IMR-90 (cell line): ENCODE data around the gene SH2B2. TPM values are rescaled to one million over a fixed set of nuclear protein-coding genes. Genes with fewer than 3 reads are reported as not detected.

Experiments
- ATAC-seq: fragments of 200-7000 bp; cut with Tn5 transposase; 2 replicates; pipeline ENCODE4 v1.9.1; 2020; ENCODE audit warnings: low read depth, mild to moderate bottlenecking, moderate library complexity
- BruUV-seq: library from RNA; stranded (reverse); fragments of 400-500 nt; replicated peaks from 2 replicates; lab custom pipeline; 2021; lab: Mats Ljungman, UMichigan
- CTCF ChIA-PET: fragments of 300-600 bp; formaldehyde crosslinking; extraction: SDS; loops from one replicate; lab custom pipeline; 2021; ENCODE audit warnings: antibody characterized with exemption; lab: Yijun Ruan, JAX
- POLR2A ChIA-PET: fragments of 300-600 bp; sonication (Branson Sonifier 250); formaldehyde crosslinking; loops from one replicate; lab custom pipeline; 2022; ENCODE audit warnings: antibody characterized with exemption; ENCODE audit not compliant: unreplicated experiment; lab: Charles Lee
- DNase-seq: peaks from one replicate; pipeline ENCODE4 v3.0.0; 2013
- H2AFZ ChIP-seq: replicated peaks from 2 replicates; pipeline ENCODE3; 2013; ENCODE audit warnings: low read length, mild to moderate bottlenecking; ENCODE audit not compliant: poor library complexity
- H2AK5ac ChIP-seq: 2 replicates; pipeline ENCODE4 v1.6.1; 2013; ENCODE audit warnings: low read depth, low read length, inconsistent platforms
- H2AK9ac ChIP-seq: replicated peaks from 2 replicates; pipeline ENCODE3; 2013; ENCODE audit warnings: mild to moderate bottlenecking, low read depth, low read length, moderate library complexity; ENCODE audit not compliant: poor library complexity
- H2BK120ac ChIP-seq: 2 replicates; pipeline ENCODE4 v1.6.1; 2013; ENCODE audit warnings: low read depth, low read length, inconsistent platforms
- H2BK15ac ChIP-seq: 3 replicates; pipeline ENCODE4 v1.6.1; 2013; ENCODE audit warnings: low read depth, low read length, inconsistent platforms
- H2BK20ac ChIP-seq: 2 replicates; pipeline ENCODE4 v1.6.1; 2013; ENCODE audit warnings: low read depth, mild to moderate bottlenecking, inconsistent platforms, low read length, moderate library complexity
- H2BK5ac ChIP-seq: 2 replicates; pipeline ENCODE4 v1.6.1; 2013; ENCODE audit warnings: mild to moderate bottlenecking, low read depth, low read length, inconsistent platforms; ENCODE audit not compliant: poor library complexity, severe bottlenecking
- H3K14ac ChIP-seq: replicated peaks from 2 replicates; pipeline ENCODE4 v1.6.1; 2013; ENCODE audit warnings: low read depth, low read length, inconsistent platforms
- H3K18ac ChIP-seq: 2 replicates; pipeline ENCODE4 v1.6.1; 2013; ENCODE audit warnings: low read depth, low read length, control low read depth
- H3K23ac ChIP-seq: 2 replicates; pipeline ENCODE4 v1.6.1; 2013; ENCODE audit warnings: low read depth, low read length, inconsistent platforms
- H3K27ac ChIP-seq: 2 replicates; pipeline ENCODE4 v1.5.1; 2013; ENCODE audit warnings: mild to moderate bottlenecking, control low read depth, low read length; ENCODE audit not compliant: insufficient read depth
- H3K27me3 ChIP-seq: 2 replicates; pipeline ENCODE4 v1.6.1; 2013; ENCODE audit warnings: low read length; ENCODE audit not compliant: control insufficient read depth, insufficient read depth
- H3K36me3 ChIP-seq: 2 replicates; pipeline ENCODE4 v1.6.1; 2013; ENCODE audit warnings: low read length, mixed read lengths; ENCODE audit not compliant: control insufficient read depth, insufficient read depth
- H3K4ac ChIP-seq: 2 replicates; pipeline ENCODE4 v1.6.1; 2013; ENCODE audit warnings: low read depth, low read length, inconsistent platforms
- H3K4me1 ChIP-seq: 2 replicates; pipeline ENCODE4 v1.6.1; 2013; ENCODE audit warnings: low read length, mixed read lengths; ENCODE audit not compliant: control insufficient read depth, insufficient read depth
- H3K4me2 ChIP-seq: 2 replicates; pipeline ENCODE4 v1.6.1; 2013; ENCODE audit warnings: low read depth, mild to moderate bottlenecking, control low read depth, low read length, moderate library complexity
- H3K4me3 ChIP-seq: 2 replicates; pipeline ENCODE4 v1.5.1; 2013; ENCODE audit warnings: low read depth, mild to moderate bottlenecking, control low read depth, low read length, moderate library complexity; ENCODE audit not compliant: insufficient read depth
- H3K56ac ChIP-seq: 2 replicates; pipeline ENCODE4 v1.6.1; 2013; ENCODE audit warnings: low read length, inconsistent platforms; ENCODE audit not compliant: insufficient read depth; ENCODE audit errors: extremely low read depth
- H3K79me1 ChIP-seq, 2 experiments: 2 replicates each; pipeline ENCODE4 v1.6.1; 2013; ENCODE audit warnings: low read length in 2 of 2, inconsistent platforms in 1 of 2, low read depth in 1 of 2
- H3K9ac ChIP-seq: 2 replicates; pipeline ENCODE4 v1.6.1; 2013; ENCODE audit warnings: low read depth, low read length, control low read depth
- H3K9me1 ChIP-seq: 2 replicates; pipeline ENCODE4 v1.6.1; 2013; ENCODE audit warnings: low read length, inconsistent platforms; ENCODE audit not compliant: insufficient read depth
- H3K9me3 ChIP-seq: 2 replicates; pipeline ENCODE4 v1.6.1; 2013; ENCODE audit warnings: low read length; ENCODE audit not compliant: control insufficient read depth, insufficient read depth
- H4K20me1 ChIP-seq: 2 replicates; pipeline ENCODE4 v1.6.1; 2013; ENCODE audit warnings: low read length, inconsistent platforms; ENCODE audit not compliant: insufficient read depth
- H4K5ac ChIP-seq: 2 replicates; pipeline ENCODE4 v1.6.1; 2013; ENCODE audit warnings: mild to moderate bottlenecking, low read depth, low read length, control low read depth
- H4K8ac ChIP-seq, 2 experiments: 2 replicates each; pipeline ENCODE4 v1.6.1; 2013; ENCODE audit warnings: low read depth in 2 of 2, low read length in 2 of 2, control low read depth in 1 of 2, inconsistent platforms in 1 of 2
- H4K91ac ChIP-seq: 2 replicates; pipeline ENCODE4 v1.6.1; 2013; ENCODE audit warnings: low read depth, low read length, inconsistent platforms; ENCODE audit not compliant: insufficient read depth
- BHLHE40 ChIP-seq: fragments of 150-350 bp; IDR thresholded peaks from 2 replicates; pipeline ENCODE4 v1.6.1; 2016; ENCODE audit warnings: mild to moderate bottlenecking, low read depth, low read length
- CTCF ChIP-seq: conservative IDR thresholded peaks from 2 replicates; pipeline ENCODE4 v1.5.1; 2012; ENCODE audit warnings: mild to moderate bottlenecking, low read depth, low read length, improper control_type of control experiment
- FOS ChIP-seq: fragments of 150-350 bp; IDR thresholded peaks from 2 replicates; pipeline ENCODE4 v1.6.1; 2016; ENCODE audit warnings: low read depth, low read length
- MXI1 ChIP-seq: IDR thresholded peaks from 2 replicates; pipeline ENCODE4 v1.6.1; 2012; ENCODE audit warnings: low read depth, mild to moderate bottlenecking, low read length, moderate library complexity, borderline replicate concordance
- POLR2A ChIP-seq: IDR thresholded peaks from 2 replicates; pipeline ENCODE4 v1.6.1; 2012; ENCODE audit warnings: mild to moderate bottlenecking, low read depth, low read length
- RCOR1 ChIP-seq: IDR thresholded peaks from 2 replicates; pipeline ENCODE4 v1.6.1; 2012; ENCODE audit warnings: mild to moderate bottlenecking, low read length, improper control_type of control experiment; ENCODE audit not compliant: insufficient replicate concordance
- WGBS, 2 experiments: methylation state at CpG; one replicate each; pipeline versions ENCODE4 v1.1.5 to v1.1.7; 2013; ENCODE audit warnings: missing lambda C conversion rate in 2 of 2; ENCODE audit not compliant: insufficient read length in 1 of 2; ENCODE audit errors: extremely low coverage in 2 of 2; 5-methylcytosine and 5-hydroxymethylcytosine counted together
- dilution Hi-C: fragments of 300-500 bp; cut with HindIII; formaldehyde crosslinking; loops from one replicate; pipeline ENCODE4 v1.14.3; 2018; ENCODE audit warnings: low sequenced_read_pairs; ENCODE audit not compliant: unreplicated experiment
- in situ Hi-C: fragments of 300-500 bp; cut with MboI; formaldehyde crosslinking; loops from 3 replicates; pipeline ENCODE4 v1.14.3; 2019; ENCODE audit warnings: low sequenced_read_pairs, inconsistent platforms, mixed read lengths
- intact Hi-C: fragments of 100-400 bp; cut with micrococcal nuclease; formaldehyde crosslinking; loops from 2 replicates; pipeline ENCODE4 v1.10.0; 2022
- polyA plus RNA-seq, 3 experiments: library from polyadenylated mRNA; depleted of rRNA; stranded (reverse); fragments of >200 nt; gene quantifications; 2 replicates each; pipeline ENCODE4 v1.2.3, GENCODE V29; 2012; ENCODE audit warnings: low replicate concordance in 1 of 3
- total RNA-seq: library from RNA; depleted of rRNA; stranded (reverse); fragments of >200 nt; gene quantifications from 2 replicates; pipeline ENCODE4 v1.2.3, GENCODE V29; 2012

The SH2B2 gene
- total and polyA plus RNA-seq, 2 of the 4 experiments (the other 2 are of a cell fraction) = 0.36 to 0.99 TPM

DNA sequence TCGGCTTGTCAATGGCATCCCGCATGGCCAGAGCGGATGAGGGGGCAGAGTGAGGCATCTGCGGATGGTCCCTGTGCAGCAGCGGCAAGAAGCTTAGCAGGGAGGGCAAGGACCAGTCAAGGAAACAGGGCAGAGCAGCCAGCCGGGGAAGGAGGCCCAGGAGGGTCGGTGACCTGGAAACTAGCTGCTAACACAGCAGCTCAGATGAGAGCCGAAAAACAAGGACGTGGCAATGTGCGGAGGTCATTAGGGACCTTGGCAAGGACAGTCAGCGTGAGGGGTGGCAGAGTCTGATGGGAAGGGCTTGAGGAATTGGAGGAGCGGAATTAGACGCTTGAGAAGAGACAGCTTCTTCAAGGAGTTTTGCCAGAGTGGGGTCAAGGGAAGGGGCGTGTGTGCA lies 20.1 kb upstream of the SH2B2 start:
- peaks cover 3% of the 10 kb centered on the region; the same call in 1 of the 2 replicates for H3K9me1 ChIP-seq
- no peak overlapping the region for H2BK5ac ChIP-seq
- no peak overlapping the region for H3K56ac ChIP-seq
- no peak overlapping the region for H4K5ac ChIP-seq
- H4K20me1 ChIP-seq = no peaks in the 10 kb centered on the region
- H2BK20ac ChIP-seq = no peak overlapping the region
- dilution Hi-C loops (no loop called here), intact Hi-C loops (no loop called here), in situ Hi-C loops (loop anchor here (25.0 kb wide), 1 partner anchor 904 kb away; the partner anchor contains the start of gene COL26A1)
- peaks cover 4% of the 10 kb centered on the region; the same call in 1 of the 2 replicates for H3K4me1 ChIP-seq
- H3K14ac ChIP-seq = no peak overlapping the region
- no peak overlapping the region for H2AK9ac ChIP-seq
- H3K27me3 ChIP-seq = no peaks in the 10 kb centered on the region
- H3K9me3 ChIP-seq = no peaks in the 10 kb centered on the region
- no peaks in the 10 kb centered on the region for H3K79me1 ChIP-seq
- TF ChIP-seq BHLHE40 (no peak), RCOR1 (no peak), MXI1 (no peak), CTCF (no peak), FOS (no peak), POLR2A (no peak)
- no peak overlapping the region for H3K4ac ChIP-seq
- BruUV-seq = no TSS peak
- H3K23ac ChIP-seq = no peak overlapping the region
- H3K4me3 ChIP-seq = no peak overlapping the region
- no peak overlapping the region for H2BK120ac ChIP-seq
- no peak overlapping the region for H3K27ac ChIP-seq
- no peak overlapping the region for H2AK5ac ChIP-seq
- no peaks in the 10 kb centered on the region for H3K36me3 ChIP-seq
- ATAC-seq (no peak), DNase-seq (no peak)
- ChIA-PET POLR2A (interaction anchor here (0.5 kb wide), 1 partner anchor 741 kb away, joined by 15 read pairs; no protein-coding TSS in a partner anchor), CTCF (no interaction called here)
- no peak overlapping the region for H3K4me2 ChIP-seq
- no peak overlapping the region for H3K9ac ChIP-seq
- WGBS, 2 experiments = 68% methylated on average over 10 of the region's 14 CpGs; no CpG with 5 or more reads in 1 of the 2 experiments
- H2AFZ ChIP-seq = no peak overlapping the region
- H2BK15ac ChIP-seq = no peak overlapping the region
- H3K18ac ChIP-seq = no peak overlapping the region
- no peak overlapping the region for H4K8ac ChIP-seq
- H4K91ac ChIP-seq = no peak overlapping the region
